PC-3 (cell line): ENCODE results near the gene PCNX2. TPM values are rescaled to one million over a fixed set of nuclear protein-coding genes. Genes with fewer than 3 reads are reported as not detected.

Experiments
- ATAC-seq: fragments of 200-7000 bp; cut with Tn5 transposase; 2 replicates; pipeline ENCODE4 v1.9.1; 2020; ENCODE audit warnings: mild to moderate bottlenecking, moderate library complexity
- BruUV-seq: library from RNA; stranded (reverse); fragments of 400-500 nt; replicated peaks from 2 replicates; lab custom pipeline; 2021; lab: Mats Ljungman, UMichigan
- CTCF ChIA-PET: fragments of 300-600 bp; sonication (Branson Sonifier 250); formaldehyde crosslinking; loops from one replicate; lab custom pipeline; 2022; ENCODE audit warnings: antibody characterized with exemption; lab: Charles Lee
- POLR2A ChIA-PET: fragments of 300-600 bp; sonication (Branson Sonifier 250); formaldehyde crosslinking; loops from one replicate; lab custom pipeline; 2022; ENCODE audit warnings: antibody characterized with exemption; ENCODE audit not compliant: unreplicated experiment; lab: Charles Lee
- DNase-seq: peaks from one replicate; pipeline ENCODE4 v3.0.0-alpha.2; 2015
- H2AFZ ChIP-seq: fragments of 300-600 bp; sonication (generic); 2 replicates; pipeline ENCODE4 v1.6.0; 2016; ENCODE audit warnings: antibody characterized with exemption, low read length
- H3F3A ChIP-seq: fragments of 300-600 bp; sonication (generic); one replicate; pipeline ENCODE4 v1.6.0; 2017; ENCODE audit warnings: antibody characterized with exemption, low read length, control low read depth, mild to moderate bottlenecking; ENCODE audit not compliant: unreplicated experiment
- H3K27ac ChIP-seq: fragments of 300-600 bp; sonication (generic); 2 replicates; pipeline ENCODE4 v1.5.1; 2016; ENCODE audit warnings: mild to moderate bottlenecking, low read length
- H3K27me3 ChIP-seq: fragments of 300-600 bp; sonication (generic); 2 replicates; pipeline ENCODE4 v1.6.1; 2016; ENCODE audit warnings: low read length, mixed read lengths
- H3K36me3 ChIP-seq: fragments of 300-600 bp; sonication (generic); 2 replicates; pipeline ENCODE4 v1.6.1; 2016; ENCODE audit warnings: low read depth, mixed run types, low read length, mixed read lengths
- H3K4me1 ChIP-seq: fragments of 300-600 bp; sonication (generic); 2 replicates; pipeline ENCODE4 v1.5.1; 2016; ENCODE audit warnings: low read length; ENCODE audit not compliant: insufficient read depth
- H3K4me2 ChIP-seq: fragments of 300-600 bp; sonication (generic); 2 replicates; pipeline ENCODE4 v1.6.0; 2016; ENCODE audit warnings: low read length
- H3K4me3 ChIP-seq: fragments of 300-600 bp; sonication (generic); 2 replicates; pipeline ENCODE4 v1.5.1; 2016; ENCODE audit warnings: mild to moderate bottlenecking, low read length, mixed read lengths
- H3K79me2 ChIP-seq: fragments of 300-600 bp; sonication (generic); 2 replicates; pipeline ENCODE4 v1.6.1; 2017; ENCODE audit warnings: low read length, mixed read lengths
- H3K9ac ChIP-seq: fragments of 300-600 bp; sonication (generic); 2 replicates; pipeline ENCODE4 v1.6.0; 2016; ENCODE audit warnings: mild to moderate bottlenecking, low read length
- H3K9me2 ChIP-seq: fragments of 300-600 bp; sonication (generic); replicated peaks from 2 replicates; pipeline ENCODE4 v1.6.1; 2016; ENCODE audit warnings: mixed run types, low read length, mixed read lengths
- H3K9me3 ChIP-seq: fragments of 300-600 bp; sonication (generic); 2 replicates; pipeline ENCODE4 v1.6.1; 2016; ENCODE audit warnings: low read length, mixed read lengths
- H4K20me1 ChIP-seq: fragments of 300-600 bp; sonication (generic); 2 replicates; pipeline ENCODE4 v1.6.1; 2016; ENCODE audit warnings: low read length, mixed read lengths
- CTCF ChIP-seq: fragments of 300-600 bp; sonication (generic); conservative IDR thresholded peaks from 2 replicates; pipeline ENCODE4 v1.5.1; 2017; ENCODE audit warnings: antibody characterized with exemption, low read depth, mild to moderate bottlenecking, low read length
- EZH2 ChIP-seq: fragments of 300-600 bp; sonication (generic); IDR thresholded peaks from one replicate; pipeline ENCODE4 v1.6.1; 2017; ENCODE audit warnings: antibody characterized with exemption, mild to moderate bottlenecking, low read length; ENCODE audit not compliant: unreplicated experiment
- EZH2phosphoT487 ChIP-seq: fragments of 300-600 bp; sonication (generic); IDR thresholded peaks from 2 replicates; pipeline ENCODE4 v1.6.1; 2018; ENCODE audit warnings: mild to moderate bottlenecking, antibody characterized with exemption, low read length, borderline replicate concordance
- intact Hi-C: fragments of 100-400 bp; cut with micrococcal nuclease; formaldehyde crosslinking; loops from 2 replicates; pipeline ENCODE4 v1.9.0; 2023
- total RNA-seq: library from RNA; depleted of rRNA; stranded (reverse); fragments of >200 nt; gene quantifications from 2 replicates; pipeline ENCODE4 v1.2.3, GENCODE V29; 2014

The PCNX2 gene
- total RNA-seq, 1 experiment from 2014 or later, result 17.3 TPM

GRCh38 chr1:233097959-233098580 lies 197.5 kb downstream of the PCNX2 start:
- POLR2A ChIA-PET, result interaction anchor here (0.6 kb wide), 1 partner anchor 103 kb away, joined by 10 read pairs; no protein-coding TSS in a partner anchor

GRCh38 chr1:233097546-233097945 lies 198.0 kb downstream of the PCNX2 start:
- no peaks in the 10 kb centered on the region for H3K79me2 ChIP-seq
- TF ChIP-seq EZH2phosphoT487 (no peak), CTCF (no peak), EZH2 (no peak)
- DNase-seq (no peak), ATAC-seq (no peak)
- no peaks in the 10 kb centered on the region for H3K9me3 ChIP-seq
- H3K4me1 ChIP-seq, result peaks cover 7% of the 10 kb centered on the region
- POLR2A ChIA-PET, result no interaction called here
- H3F3A ChIP-seq, result no peaks in the 10 kb centered on the region
- H3K4me2 ChIP-seq, result no peak overlapping the region
- CTCF ChIA-PET, result no interaction called here
- no peak overlapping the region for H3K9ac ChIP-seq
- H3K4me3 ChIP-seq, result no peak overlapping the region
- H3K9me2 ChIP-seq, result no peaks in the 10 kb centered on the region
- no peaks in the 10 kb centered on the region for H3K36me3 ChIP-seq
- no peak overlapping the region for H3K27ac ChIP-seq
- intact Hi-C loops, result no loop called here
- H3K27me3 ChIP-seq, result no peaks in the 10 kb centered on the region
- no peak overlapping the region for H2AFZ ChIP-seq
- no TSS peak for BruUV-seq
- no peaks in the 10 kb centered on the region for H4K20me1 ChIP-seq

More at GRCh38 chr1:233097959-233098580, 197.5 kb downstream of the PCNX2 start:
- no peaks in the 10 kb centered on the region for H3K9me2 ChIP-seq
- H3K9me3 ChIP-seq, result no peaks in the 10 kb centered on the region
- DNase-seq (no peak), ATAC-seq (no peak)
- no peak overlapping the region for H2AFZ ChIP-seq
- no peaks in the 10 kb centered on the region for H3K79me2 ChIP-seq
- CTCF ChIA-PET, result no interaction called here
- intact Hi-C loops, result no loop called here
- no peak overlapping the region for H3K4me2 ChIP-seq
- H3K4me3 ChIP-seq, result no peak overlapping the region
- H3K36me3 ChIP-seq, result no peaks in the 10 kb centered on the region
- H4K20me1 ChIP-seq, result no peaks in the 10 kb centered on the region
- peaks cover 7% of the 10 kb centered on the region for H3K4me1 ChIP-seq
- H3K27ac ChIP-seq, result no peak overlapping the region
- H3K27me3 ChIP-seq, result no peaks in the 10 kb centered on the region
- no TSS peak for BruUV-seq
- H3F3A ChIP-seq, result no peaks in the 10 kb centered on the region
- H3K9ac ChIP-seq, result no peak overlapping the region
- no peak for TF ChIP-seq EZH2phosphoT487
- TF ChIP-seq EZH2, result no peak
- TF ChIP-seq CTCF, result no peak

GRCh38 chr1:233094691-233095090 lies 200.8 kb downstream of the PCNX2 start:
- CTCF ChIA-PET, result no interaction called here
- no peaks in the 10 kb centered on the region for H3K79me2 ChIP-seq
- 0 out of 2 replicates have a peak, but pooled peaks cover 3% of the 10 kb centered on the region for H3K36me3 ChIP-seq
- TF ChIP-seq CTCF (no peak), EZH2phosphoT487 (no peak), EZH2 (no peak)
- POLR2A ChIA-PET, result no interaction called here
- intact Hi-C loops, result no loop called here
- H3K4me2 ChIP-seq, result no peak overlapping the region
- H3K9ac ChIP-seq, result no peak overlapping the region
- peaks cover 7% of the 10 kb centered on the region for H3K4me1 ChIP-seq
- no peak overlapping the region for H3K27ac ChIP-seq
- H3K4me3 ChIP-seq, result no peak overlapping the region
- no peaks in the 10 kb centered on the region for H3K9me3 ChIP-seq
- no TSS peak for BruUV-seq
- no peak for DNase-seq
- no peak overlapping the region for H2AFZ ChIP-seq
- H3K9me2 ChIP-seq, result no peaks in the 10 kb centered on the region
- no peak for ATAC-seq
- no peaks in the 10 kb centered on the region for H3K27me3 ChIP-seq
- H3F3A ChIP-seq, result no peaks in the 10 kb centered on the region
- no peaks in the 10 kb centered on the region for H4K20me1 ChIP-seq
